Activated naive CD4-positive, alpha-beta T cell treated with anti-CD3 and anti-CD28 coated beads, Interleukin-2, amount 10 ng/mL, durations not matched to agents 7 days and 5 days (primary cell): ENCODE measurements around the gene SARM1.
A peak's percentile ranks its signal among the peaks of the same experiment; 100 is the strongest.
"Not testable (repeated sequence)": the region's sequence is repeated elsewhere in the genome, so short reads cannot be mapped to it uniquely, and the experiment has no call there.

Source experiments
- CTCF ChIA-PET: fragments of 350-600 bp; sonication (Branson Sonifier 250); formaldehyde crosslinking; loops from one replicate; lab custom pipeline; 2021; ENCODE audit warnings: antibody characterized with exemption; lab: Charles Lee
- DNase-seq: peaks from one replicate; pipeline ENCODE4 v3.0.0-alpha.2; 2020
- H3K27ac Mint-ChIP-seq: one replicate; pipeline ENCODE4 v1.8.0; 2021; ENCODE audit warnings: mild to moderate bottlenecking, moderate library complexity, mixed read lengths
- H3K27me3 Mint-ChIP-seq: one replicate; pipeline ENCODE4 v1.8.0; 2021; ENCODE audit warnings: mild to moderate bottlenecking, mixed read lengths
- H3K36me3 Mint-ChIP-seq: one replicate; pipeline ENCODE4 v1.8.0; 2021; ENCODE audit warnings: mixed read lengths
- H3K4me1 Mint-ChIP-seq: one replicate; pipeline ENCODE4 v1.8.0; 2021; ENCODE audit warnings: mixed read lengths
- H3K4me3 Mint-ChIP-seq: one replicate; pipeline ENCODE4 v1.8.0; 2021; ENCODE audit warnings: mild to moderate bottlenecking, moderate library complexity, mixed read lengths
- H3K9me3 Mint-ChIP-seq: one replicate; pipeline ENCODE4 v1.8.0; 2021; ENCODE audit warnings: mixed read lengths

Gene SARM1

DNA sequence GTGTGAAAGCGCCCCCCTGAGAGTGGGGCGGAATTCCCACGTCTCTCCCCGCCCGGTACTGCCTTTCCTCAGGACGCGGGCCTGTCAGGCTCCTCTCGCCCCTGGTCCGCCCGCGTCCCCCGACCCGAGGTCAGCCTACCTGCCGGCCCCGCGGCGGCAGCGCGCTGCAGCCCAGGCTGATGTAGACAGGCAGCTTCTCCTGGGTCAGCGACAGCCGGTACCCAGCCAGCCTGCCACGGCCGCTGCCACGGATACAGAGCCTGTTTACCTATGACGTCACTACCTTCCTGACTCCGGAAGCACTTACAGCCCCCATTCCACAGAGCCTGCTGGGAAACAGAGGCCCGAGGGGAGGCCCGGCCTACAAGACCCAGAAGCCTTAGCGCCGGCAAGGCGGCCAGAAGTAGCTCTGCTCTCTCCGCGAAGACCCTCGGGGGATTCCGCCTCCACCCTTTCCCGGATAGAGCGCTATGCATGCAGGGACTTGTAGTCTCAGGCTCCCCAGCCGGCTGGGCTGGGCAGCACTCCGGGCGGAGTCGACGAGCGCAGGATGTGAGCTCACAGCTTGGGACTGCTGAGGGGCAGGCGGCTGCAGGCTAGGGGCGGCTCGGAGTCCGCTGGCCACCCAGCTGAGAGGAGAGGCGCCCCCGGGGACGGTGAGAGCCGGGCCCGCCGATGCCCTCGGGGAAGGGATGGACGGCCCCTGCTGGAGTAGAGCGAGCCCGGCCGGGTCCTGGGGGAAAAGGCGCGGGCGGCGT lies 36.1 kb upstream of the SARM1 start, which contains the start of the genes IFT20 and TNFAIP1:
IFT20 (minus strand) TSS at position 272 of the 758 bp plus-strand sequence. CDS start 3,487 bp downstream, outside the sequence.
TNFAIP1 (plus strand) TSS at position 561 of the 758 bp plus-strand sequence. CDS start 3,761 bp downstream, outside the sequence.
- Mint-ChIP-seq H3K4me1 (peaks cover 53% of the 10 kb centered on the region), H3K27me3 (no peaks in the 10 kb centered on the region)

DNA sequence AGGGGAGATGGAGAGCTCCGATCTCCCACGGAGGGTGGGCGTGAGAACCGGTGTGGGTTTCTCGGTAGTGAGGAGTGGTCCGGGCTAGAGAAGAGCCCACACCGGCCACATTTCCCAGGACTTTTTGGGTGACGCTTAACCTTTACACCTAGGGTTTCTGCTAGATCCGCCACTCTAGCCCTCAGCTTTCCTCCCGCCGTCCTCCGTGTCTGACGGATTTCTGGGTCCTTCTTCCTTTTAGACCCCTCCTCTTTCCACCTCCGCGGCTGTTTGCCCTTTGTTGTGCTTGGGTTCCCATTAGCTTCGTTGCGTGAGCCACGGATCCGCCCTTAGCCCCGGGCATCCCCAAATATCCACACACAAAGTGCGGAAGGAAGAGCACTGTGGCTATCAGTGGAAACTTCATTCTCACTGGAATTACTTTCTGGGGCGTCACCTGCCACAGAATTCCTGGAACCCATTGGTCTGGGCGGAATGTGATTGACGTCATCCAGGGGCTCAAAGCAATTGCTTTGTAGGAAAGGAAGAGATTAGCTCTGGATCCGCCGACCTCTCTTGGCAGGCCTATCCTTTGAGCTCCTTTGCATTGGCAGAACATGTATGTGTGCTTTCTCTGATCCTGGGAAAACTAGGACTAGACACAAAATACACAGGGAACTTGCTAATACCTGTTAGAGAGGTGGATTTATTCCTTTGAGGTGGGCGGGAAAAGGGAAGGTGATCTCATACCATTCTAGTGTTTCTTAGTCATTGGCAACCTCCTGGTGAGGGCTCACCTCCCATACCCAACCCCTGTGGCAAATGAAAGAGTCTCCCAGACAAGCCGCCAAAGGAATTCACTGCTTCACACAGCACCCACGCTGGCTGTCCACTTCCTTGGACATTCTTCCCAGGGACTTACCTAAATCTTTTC lies 35.3 kb upstream of the SARM1 start:
- Mint-ChIP-seq H3K27ac (peak overlapping the region; percentile 98), H3K4me3 (peak overlapping the region; percentile 99), H3K9me3 (no peaks in the 10 kb centered on the region), H3K27me3 (no peaks in the 10 kb centered on the region), H3K36me3 (peaks cover 10% of the 10 kb centered on the region), H3K4me1 (peaks cover 53% of the 10 kb centered on the region)
- peak; percentile 52 for DNase-seq
- CTCF ChIA-PET, result interaction anchor here (0.8 to 1.7 kb wide), 4 partner anchors 10 to 103 kb away, joined by 3 to 10 read pairs (median 4); partner anchors contain the start of gene POLDIP2

More for the DNA sequence above, 36.1 kb upstream of the SARM1 start, which contains the start of the genes IFT20 and TNFAIP1:
- CTCF ChIA-PET, result interaction anchor here (0.8 to 1.7 kb wide), 4 partner anchors 11 to 102 kb away, joined by 3 to 10 read pairs (median 4); partner anchors contain the start of gene POLDIP2
- Mint-ChIP-seq H3K36me3 (peaks cover 9% of the 10 kb centered on the region), H3K4me3 (peak within 1 kb of the TSS; percentile 99), H3K9me3 (no peaks in the 10 kb centered on the region), H3K27ac (peak within 1 kb of the TSS; percentile 98)
- peak; percentile 99 for DNase-seq

DNA sequence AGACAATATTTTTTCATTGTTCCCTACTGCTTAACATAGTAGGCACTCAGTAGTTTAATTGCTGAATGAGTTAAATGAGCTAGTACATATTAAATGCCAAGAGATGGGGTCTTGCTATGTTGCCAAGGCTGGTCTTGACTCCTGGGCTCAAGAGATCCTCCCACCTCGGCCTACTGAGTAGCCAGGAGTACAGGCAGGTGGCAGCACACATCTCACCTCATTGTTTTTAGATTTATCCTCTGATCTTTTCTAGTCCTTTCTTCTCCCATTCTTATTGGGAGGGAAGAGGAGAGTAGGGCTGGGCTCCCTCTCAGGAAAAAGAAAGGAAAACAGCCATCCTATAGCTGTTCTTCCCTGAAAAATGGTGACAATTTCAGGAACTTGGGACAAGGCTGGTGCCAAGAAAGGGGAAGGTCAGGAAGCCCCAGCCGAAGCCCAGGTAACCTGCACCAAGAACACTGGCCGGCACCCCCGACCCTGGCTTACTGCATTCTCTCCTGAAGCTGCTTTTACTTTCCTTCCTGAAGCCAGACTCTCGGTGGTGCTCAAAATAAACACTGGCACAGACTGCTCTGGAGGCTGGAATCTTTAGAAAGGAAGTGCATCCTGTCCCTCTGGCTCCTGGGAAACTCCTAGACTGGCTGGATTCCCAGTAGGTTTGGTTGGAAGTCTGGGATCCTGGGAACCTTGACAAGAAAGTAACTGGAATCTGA lies 33.3 kb upstream of the SARM1 start:
- Mint-ChIP-seq H3K27me3 (no peaks in the 10 kb centered on the region), H3K36me3 (peaks cover 18% of the 10 kb centered on the region), H3K27ac (peak overlapping the region; percentile 45), H3K4me1 (peaks cover 51% of the 10 kb centered on the region), H3K9me3 (no peaks in the 10 kb centered on the region), H3K4me3 (no peak overlapping the region)
- no peak for DNase-seq
- CTCF ChIA-PET, result interaction anchor here (0.7 to 0.9 kb wide), 2 partner anchors 78 to 213 kb away, joined by 3 read pairs; no protein-coding TSS in a partner anchor

DNA sequence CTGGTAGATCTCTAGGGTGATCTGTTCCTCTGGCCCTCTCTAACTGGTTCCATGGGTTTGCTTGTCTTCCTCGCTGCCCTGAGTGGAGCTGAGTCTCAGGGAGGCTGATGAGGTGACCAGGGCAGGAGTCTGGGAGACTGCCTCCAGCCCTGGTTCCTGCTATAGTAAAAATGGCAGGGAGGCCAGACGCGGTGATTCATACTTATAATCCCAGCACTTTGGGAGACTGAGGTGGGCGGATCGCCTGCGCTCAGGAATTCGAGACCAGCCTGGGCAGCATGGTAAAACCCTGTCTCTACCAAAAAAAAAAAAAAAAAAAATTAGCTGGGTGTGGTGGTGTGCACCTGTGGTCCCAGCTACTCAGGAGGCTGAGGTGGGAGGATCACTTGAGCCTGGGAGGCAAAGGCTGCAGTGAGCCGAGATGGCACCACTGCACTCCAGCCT lies 32.7 kb upstream of the SARM1 start:
- H3K9me3 Mint-ChIP-seq, CTCF ChIA-PET, H3K4me3 Mint-ChIP-seq, DNase-seq, H3K27me3 Mint-ChIP-seq: not testable (repeated sequence)
- Mint-ChIP-seq H3K36me3 (peaks cover 19% of the 10 kb centered on the region), H3K4me1 (peaks cover 50% of the 10 kb centered on the region), H3K27ac (peak overlapping the region; percentile 45)

DNA sequence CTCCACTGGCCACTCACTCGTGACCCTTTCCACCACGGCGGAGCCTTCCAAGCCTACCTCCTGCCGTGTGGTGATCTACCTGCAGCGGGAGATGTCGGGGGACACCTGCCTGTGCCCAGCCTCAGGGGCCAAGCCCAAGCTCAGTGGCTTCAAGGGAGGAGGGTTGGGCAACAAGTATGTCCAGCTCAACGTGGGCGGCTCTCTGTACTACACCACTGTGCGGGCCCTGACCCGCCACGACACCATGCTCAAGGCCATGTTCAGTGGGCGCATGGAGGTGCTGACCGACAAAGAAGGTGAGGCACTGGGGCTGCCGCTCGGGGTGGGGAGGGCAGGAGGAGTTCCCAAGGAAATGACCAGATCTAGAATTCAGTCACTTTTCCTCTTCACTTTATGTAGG lies 32.1 kb upstream of the SARM1 start:
- no peak overlapping the region for H3K27ac Mint-ChIP-seq
- H3K27me3 Mint-ChIP-seq, result no peaks in the 10 kb centered on the region
- H3K4me3 Mint-ChIP-seq, result no peak overlapping the region
- H3K36me3 Mint-ChIP-seq, result peaks cover 23% of the 10 kb centered on the region
- DNase-seq, result no peak
- peaks cover 44% of the 10 kb centered on the region for H3K4me1 Mint-ChIP-seq
- CTCF ChIA-PET, result no interaction called here
- no peaks in the 10 kb centered on the region for H3K9me3 Mint-ChIP-seq

DNA sequence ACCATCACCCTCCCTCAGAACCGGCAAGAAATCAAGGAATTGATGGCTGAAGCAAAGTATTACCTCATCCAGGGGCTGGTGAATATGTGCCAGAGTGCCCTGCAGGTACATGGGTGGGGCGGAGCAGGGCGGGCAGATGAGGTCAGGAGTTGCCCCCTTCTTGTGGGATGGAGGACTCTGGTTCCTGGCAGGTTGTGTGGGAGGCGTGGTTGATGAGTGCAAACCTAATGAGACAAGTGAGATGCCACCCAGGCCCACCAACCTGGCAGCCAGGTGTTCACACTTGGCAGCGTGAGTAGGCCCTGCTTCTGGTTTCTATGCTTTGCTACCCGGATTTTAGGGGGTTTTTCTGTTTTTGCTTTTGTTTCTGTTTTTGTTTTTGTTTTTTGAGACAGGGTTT lies 31.1 kb upstream of the SARM1 start:
- no peak overlapping the region for H3K27ac Mint-ChIP-seq
- H3K9me3 Mint-ChIP-seq, result no peaks in the 10 kb centered on the region
- H3K4me3 Mint-ChIP-seq, result no peak overlapping the region
- DNase-seq, result no peak
- H3K27me3 Mint-ChIP-seq, result no peaks in the 10 kb centered on the region
- peaks cover 26% of the 10 kb centered on the region for H3K36me3 Mint-ChIP-seq
- CTCF ChIA-PET, result no interaction called here
- H3K4me1 Mint-ChIP-seq, result peaks cover 34% of the 10 kb centered on the region

DNA sequence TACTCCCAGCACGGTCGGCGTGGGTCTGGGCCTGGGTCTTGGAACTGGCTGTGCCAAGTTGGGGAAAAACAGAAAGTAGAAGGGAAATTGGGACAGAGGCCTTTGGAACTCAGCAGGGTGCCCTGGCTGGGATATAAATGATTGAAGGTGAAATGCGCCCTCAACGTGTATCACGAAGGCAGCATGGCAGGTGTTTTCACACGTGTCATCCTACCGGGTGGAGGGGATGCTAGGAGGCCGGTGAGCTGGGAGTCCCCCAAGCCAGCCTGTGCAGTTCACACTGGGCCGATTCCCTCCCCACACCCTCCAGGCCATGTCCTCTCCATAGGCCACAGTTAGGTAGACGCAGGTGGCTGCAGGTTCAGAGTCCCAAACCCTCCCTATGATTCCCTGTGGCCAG lies 30.0 kb upstream of the SARM1 start:
- CTCF ChIA-PET, result no interaction called here
- Mint-ChIP-seq H3K4me3 (no peak overlapping the region), H3K27me3 (no peaks in the 10 kb centered on the region), H3K36me3 (peaks cover 26% of the 10 kb centered on the region), H3K4me1 (peaks cover 26% of the 10 kb centered on the region), H3K9me3 (no peaks in the 10 kb centered on the region), H3K27ac (peak overlapping the region; percentile 55)
- no peak for DNase-seq

DNA sequence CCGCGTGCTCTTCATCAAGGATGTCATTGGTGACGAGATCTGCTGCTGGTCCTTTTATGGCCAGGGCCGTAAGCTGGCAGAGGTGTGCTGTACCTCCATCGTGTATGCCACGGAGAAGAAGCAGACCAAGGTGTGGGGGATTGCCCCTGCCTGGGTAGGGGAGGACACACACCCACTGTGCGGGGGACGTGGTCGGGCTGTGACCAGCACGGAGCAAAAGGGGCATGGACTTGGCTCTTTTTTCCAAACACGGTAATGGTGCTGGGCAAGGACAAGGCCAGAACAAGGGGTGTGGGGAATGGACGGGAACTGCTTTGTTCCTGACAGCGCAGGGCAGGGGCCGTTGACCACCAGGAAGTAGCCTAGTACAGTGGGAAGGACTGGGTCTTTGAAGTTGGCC lies 29.2 kb upstream of the SARM1 start:
- H3K27me3 Mint-ChIP-seq, result no peaks in the 10 kb centered on the region
- no peak overlapping the region for H3K4me3 Mint-ChIP-seq
- peaks cover 30% of the 10 kb centered on the region for H3K36me3 Mint-ChIP-seq
- CTCF ChIA-PET, result no interaction called here
- no peak for DNase-seq
- peak overlapping the region; percentile 3 for H3K27ac Mint-ChIP-seq
- H3K9me3 Mint-ChIP-seq, result no peaks in the 10 kb centered on the region
- H3K4me1 Mint-ChIP-seq, result peaks cover 18% of the 10 kb centered on the region

DNA sequence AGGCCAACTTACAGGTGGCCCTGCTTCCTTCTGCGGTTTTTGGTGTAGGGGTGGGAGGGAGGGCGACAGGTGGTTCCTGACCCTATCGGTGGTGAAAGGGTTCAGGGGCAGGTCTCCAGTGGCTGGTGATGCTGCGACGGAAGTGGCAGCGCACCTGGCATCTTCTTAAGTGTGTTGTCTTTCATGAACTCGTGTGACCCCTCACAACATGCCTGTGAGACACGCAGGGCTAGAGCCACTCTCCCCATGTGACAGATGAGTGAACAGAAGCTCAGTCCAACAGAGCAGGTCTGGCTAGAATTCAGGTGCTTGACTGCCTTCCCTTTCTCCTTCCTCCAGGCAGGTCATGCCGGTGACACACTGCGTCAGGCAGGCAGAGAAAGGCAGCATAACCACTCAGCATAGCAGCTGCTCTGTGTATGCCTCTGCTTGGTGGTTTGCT lies 28.0 kb upstream of the SARM1 start:
- no peak for DNase-seq
- H3K27ac Mint-ChIP-seq, result peak overlapping the region; percentile 74
- H3K4me1 Mint-ChIP-seq, result peaks cover 7% of the 10 kb centered on the region
- no peaks in the 10 kb centered on the region for H3K27me3 Mint-ChIP-seq
- no peaks in the 10 kb centered on the region for H3K9me3 Mint-ChIP-seq
- no peak overlapping the region for H3K4me3 Mint-ChIP-seq
- CTCF ChIA-PET, result no interaction called here
- H3K36me3 Mint-ChIP-seq, result peaks cover 34% of the 10 kb centered on the region

DNA sequence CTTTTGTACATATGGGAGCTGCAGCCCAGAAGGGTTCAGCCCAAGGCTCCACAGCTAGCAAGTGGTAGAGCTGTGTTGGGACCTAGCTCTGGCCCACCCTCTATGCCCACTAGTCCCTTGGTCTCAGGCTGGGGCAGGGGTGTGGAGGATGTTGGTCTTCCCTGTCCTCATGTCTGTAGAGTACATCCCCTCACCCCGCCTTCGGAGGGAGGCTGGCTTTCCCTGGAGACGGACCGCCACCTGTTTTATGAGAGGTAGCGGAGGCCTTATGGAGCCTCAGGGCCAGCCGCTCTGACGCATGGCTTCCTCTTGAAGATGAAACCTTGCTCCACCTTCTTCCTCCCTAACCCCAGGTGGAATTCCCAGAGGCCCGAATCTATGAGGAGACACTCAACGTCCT lies 27.5 kb upstream of the SARM1 start:
- no peaks in the 10 kb centered on the region for H3K9me3 Mint-ChIP-seq
- CTCF ChIA-PET, result no interaction called here
- peaks cover 4% of the 10 kb centered on the region for H3K4me1 Mint-ChIP-seq
- DNase-seq, result no peak
- peaks cover 38% of the 10 kb centered on the region for H3K36me3 Mint-ChIP-seq
- no peak overlapping the region for H3K4me3 Mint-ChIP-seq
- no peak overlapping the region for H3K27ac Mint-ChIP-seq
- H3K27me3 Mint-ChIP-seq, result no peaks in the 10 kb centered on the region

DNA sequence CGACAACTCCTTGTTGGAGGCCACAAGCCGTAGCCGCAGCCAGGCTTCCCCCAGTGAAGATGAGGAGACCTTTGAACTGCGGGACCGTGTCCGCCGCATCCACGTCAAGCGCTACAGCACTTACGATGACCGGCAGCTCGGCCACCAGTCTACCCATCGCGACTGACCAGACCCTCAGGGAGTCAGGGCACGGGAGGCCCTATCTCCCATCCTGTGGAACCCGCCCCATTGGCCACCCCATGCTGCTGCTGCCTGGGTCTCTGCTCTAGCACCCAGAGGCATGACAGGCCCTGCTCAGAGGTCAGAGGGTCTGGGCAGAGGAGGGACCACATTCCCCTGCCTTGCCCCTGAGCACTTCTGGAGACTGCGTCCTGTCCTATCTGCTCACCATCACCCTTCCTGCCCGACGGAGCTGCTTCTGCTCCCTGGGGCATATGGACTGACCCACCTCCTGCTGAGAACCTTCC lies 27.0 kb upstream of the SARM1 start:
- H3K27ac Mint-ChIP-seq, result no peak overlapping the region
- DNase-seq, result no peak
- no peaks in the 10 kb centered on the region for H3K27me3 Mint-ChIP-seq
- no peak overlapping the region for H3K4me3 Mint-ChIP-seq
- peaks cover 36% of the 10 kb centered on the region for H3K36me3 Mint-ChIP-seq
- no peaks in the 10 kb centered on the region for H3K9me3 Mint-ChIP-seq
- peaks cover 2% of the 10 kb centered on the region for H3K4me1 Mint-ChIP-seq
- CTCF ChIA-PET, result no interaction called here

DNA sequence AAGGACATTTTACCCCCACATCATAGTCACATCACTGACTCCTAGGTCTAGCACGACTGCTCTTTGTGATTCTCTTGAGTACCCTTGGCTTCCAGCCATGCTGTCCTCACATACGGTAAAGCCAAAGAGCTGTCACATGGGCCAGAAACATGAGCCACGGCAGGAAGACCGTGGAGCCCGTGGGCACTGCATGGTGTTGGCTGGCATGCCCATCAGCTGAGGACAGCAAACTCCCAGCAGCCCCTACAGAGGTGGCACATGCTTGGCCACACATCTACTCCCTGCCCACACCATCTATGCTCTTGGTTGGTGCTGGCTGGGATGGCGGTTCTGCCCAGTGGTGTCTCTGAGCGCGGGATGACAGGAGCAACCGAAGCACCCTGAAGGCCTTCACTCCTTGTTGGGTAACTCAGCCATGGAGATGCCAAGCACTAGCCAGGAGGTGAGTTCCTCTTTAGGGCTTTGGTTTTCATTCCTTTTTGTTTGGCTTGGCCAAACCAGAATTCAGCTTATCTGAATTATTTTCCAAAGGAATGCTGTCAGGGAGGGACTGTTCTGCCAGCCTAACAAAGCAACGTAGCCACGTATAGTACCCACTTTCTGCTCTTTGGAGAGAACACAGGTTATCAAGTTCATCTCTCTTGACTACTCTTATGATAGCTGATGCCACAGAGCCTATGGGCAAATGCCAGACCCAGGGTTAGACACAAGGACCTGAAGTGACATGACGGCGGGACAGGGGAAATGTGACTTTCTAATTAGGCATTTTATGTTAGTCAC lies 25.9 kb upstream of the SARM1 start:
- peaks cover 38% of the 10 kb centered on the region for H3K36me3 Mint-ChIP-seq
- peaks cover 2% of the 10 kb centered on the region for H3K4me1 Mint-ChIP-seq
- H3K4me3 Mint-ChIP-seq, result no peak overlapping the region

DNA sequence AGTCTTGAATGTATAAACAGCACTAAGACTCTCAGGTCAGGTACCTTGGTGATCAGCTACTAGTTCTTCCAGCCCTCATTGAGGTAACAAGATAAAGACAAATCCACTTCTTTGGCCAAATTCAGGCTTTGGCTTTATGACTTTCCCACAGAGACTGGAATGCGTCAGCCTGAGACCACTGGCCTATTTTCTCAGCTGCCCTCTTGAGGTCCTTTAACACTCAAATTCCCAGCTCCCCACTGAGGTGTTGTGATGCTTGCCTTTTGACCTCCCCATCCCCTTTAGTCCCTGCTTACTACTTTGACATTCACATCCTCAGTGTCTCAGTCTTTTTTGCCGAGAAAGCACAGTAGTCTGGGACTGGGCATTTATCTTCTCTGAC lies 25.3 kb upstream of the SARM1 start:
- Mint-ChIP-seq H3K4me3 (no peak overlapping the region), H3K27ac (no peak overlapping the region), H3K9me3 (no peaks in the 10 kb centered on the region), H3K4me1 (peaks cover 2% of the 10 kb centered on the region), H3K27me3 (no peaks in the 10 kb centered on the region), H3K36me3 (peaks cover 43% of the 10 kb centered on the region)
- CTCF ChIA-PET, result interaction anchor here (0.8 kb wide), 1 partner anchor 10 kb away, joined by 3 read pairs; the partner anchor contains the start of gene TNFAIP1
- DNase-seq, result no peak

More for the DNA sequence above, 25.9 kb upstream of the SARM1 start:
- DNase-seq, result no peak
- no peaks in the 10 kb centered on the region for H3K27me3 Mint-ChIP-seq
- CTCF ChIA-PET, result interaction anchor here (0.8 kb wide), 1 partner anchor 10 kb away, joined by 3 read pairs; the partner anchor contains the start of gene TNFAIP1
- H3K27ac Mint-ChIP-seq, result no peak overlapping the region
- H3K9me3 Mint-ChIP-seq, result no peaks in the 10 kb centered on the region
